Fibroblast of skin of scalp (primary cell): ENCODE data around the gene HMMR.
"Not testable (repeated sequence)": the region's sequence is repeated elsewhere in the genome, so short reads cannot be mapped to it uniquely, and the experiment has no call there.

Source experiments
- DNase-seq: peaks from one replicate; pipeline ENCODE4 v3.0.0-alpha.2; 2013

HMMR gene

GRCh38 chr5:163506726-163507125, 46.3 kb downstream of the HMMR start:
- no peak for DNase-seq

GRCh38 chr5:163508753-163509152, 48.3 kb downstream of the HMMR start:
- no peak for DNase-seq

DNA sequence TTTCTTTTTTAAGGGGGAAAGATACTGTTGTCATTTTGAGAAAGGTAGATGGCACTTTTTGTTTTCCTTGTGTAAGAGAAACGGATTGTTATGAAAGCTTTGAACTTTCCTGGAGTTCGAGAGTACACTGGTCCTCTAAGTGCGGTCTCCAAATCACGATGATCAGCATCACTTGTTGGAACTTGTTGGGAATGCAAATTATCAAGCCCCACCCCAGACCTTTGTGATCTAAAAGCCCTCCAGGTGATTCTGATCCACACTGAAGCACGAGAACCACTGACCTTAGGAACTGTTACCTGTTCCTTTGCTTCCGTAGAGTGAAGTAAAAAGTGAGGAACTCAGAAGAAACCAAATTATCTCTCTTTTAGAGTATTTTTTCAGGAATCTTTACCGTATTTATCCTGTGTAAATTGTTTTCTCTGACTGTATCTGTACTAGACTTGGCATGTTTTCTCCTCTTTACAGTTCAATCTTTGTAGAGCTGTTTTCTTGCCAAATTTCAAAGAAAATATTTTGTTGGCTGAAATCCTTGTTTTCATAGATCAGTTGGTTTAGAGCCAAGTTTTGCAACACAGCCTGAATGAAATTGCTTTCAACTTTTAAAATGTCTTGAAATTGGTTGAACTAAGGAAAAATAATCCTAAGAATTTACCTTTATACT, 49.0 kb downstream of the HMMR start:
- DNase-seq, result peak; percentile 65

DNA sequence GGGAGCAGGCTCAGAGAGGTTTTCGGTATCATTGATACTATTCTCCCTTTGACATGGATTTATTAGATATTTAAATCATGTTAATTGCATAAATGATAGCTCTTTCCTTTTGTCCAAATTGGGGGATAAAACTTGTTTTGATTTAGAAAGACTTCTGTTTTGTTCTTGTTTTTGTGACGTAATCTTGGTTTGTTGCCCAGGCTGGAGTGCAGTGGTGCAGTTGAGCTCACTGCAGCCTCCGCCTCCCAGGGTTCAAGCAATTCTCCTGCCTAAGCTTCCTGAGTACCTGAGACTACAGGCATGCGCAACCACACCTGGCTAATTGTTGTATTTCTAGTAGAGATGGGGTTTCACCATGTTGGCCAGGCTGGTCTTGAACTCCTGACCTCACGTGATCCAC, 52.1 kb downstream of the HMMR start:
- DNase-seq, result no peak

- no peak for DNase-seq
These were observed 64.7 kb downstream of the HMMR start for GRCh38 chr5:163525096-163525495.

- no peak for DNase-seq
These were observed 69.3 kb downstream of the HMMR start for GRCh38 chr5:163529698-163530097.

GRCh38 chr5:163531272-163531671, 70.8 kb downstream of the HMMR start:
- DNase-seq, result no peak

DNA sequence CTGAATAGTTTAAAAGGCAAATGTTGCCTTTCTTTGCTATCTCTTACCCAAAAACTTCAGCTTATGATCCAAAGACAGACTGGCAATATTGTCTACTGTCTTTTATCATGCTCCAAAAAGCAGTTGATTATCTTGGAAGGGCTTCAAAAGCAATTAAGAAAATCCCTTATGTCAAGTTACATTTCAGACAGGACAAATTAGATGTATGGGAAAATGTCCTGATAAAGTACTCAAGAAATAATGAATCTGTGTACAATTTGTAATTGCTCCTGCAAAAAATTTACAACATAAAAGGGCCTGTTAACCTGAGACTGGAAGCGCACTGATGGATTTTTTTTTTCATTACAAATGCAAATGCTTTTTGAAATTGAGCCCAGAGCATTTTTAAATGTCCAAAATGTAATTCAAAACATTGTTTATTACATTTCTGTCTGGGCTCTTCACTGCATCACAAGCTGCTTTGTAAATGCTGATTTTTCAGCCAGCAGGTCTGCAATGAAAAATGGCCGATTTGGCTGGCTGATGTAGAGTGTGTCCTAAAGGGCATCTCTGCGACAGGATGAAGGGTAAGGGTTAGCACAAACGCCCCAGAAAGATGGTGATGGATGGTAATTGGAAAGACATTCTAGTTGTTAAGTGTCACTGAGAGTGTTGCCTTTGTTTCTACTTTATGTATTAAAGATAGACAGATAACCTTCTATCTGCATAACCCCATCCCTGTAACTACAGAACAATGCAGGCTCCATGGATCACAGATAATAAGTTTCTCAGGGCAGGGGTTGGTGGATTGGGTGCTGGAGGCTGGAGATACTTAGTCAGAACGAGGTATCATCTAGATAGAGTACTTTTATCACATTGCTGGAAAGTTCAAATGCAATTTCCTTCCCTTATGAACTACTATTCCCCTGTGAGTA, 72.0 kb downstream of the HMMR start:
- DNase-seq, result no peak

GRCh38 chr5:163533223-163533622, 72.8 kb downstream of the HMMR start:
- DNase-seq, result no peak

- DNase-seq, result no peak
These were observed 74.2 kb downstream of the HMMR start for GRCh38 chr5:163534492-163535094.

GRCh38 chr5:163535290-163535689, 74.9 kb downstream of the HMMR start:
- DNase-seq, result no peak

DNA sequence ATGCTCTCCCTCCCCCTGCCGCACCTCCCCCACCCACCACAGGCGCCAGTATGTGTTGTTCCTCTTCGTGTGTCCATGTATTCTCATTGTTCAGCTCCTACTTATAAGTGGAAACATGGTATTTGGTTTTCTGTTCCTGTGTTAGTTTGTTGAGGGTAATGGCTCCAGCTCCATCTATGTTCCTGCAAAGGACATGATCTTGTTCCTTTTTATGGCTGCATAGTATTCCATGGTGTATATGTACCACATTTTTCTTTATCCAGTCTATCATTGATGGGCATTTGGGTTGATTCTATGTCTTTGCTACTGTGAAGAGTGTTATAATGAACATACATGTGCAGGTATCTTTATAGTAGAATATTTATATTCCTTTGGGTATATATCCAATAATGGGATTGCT, 76.0 kb downstream of the HMMR start:
- not testable (repeated sequence) for DNase-seq

DNA sequence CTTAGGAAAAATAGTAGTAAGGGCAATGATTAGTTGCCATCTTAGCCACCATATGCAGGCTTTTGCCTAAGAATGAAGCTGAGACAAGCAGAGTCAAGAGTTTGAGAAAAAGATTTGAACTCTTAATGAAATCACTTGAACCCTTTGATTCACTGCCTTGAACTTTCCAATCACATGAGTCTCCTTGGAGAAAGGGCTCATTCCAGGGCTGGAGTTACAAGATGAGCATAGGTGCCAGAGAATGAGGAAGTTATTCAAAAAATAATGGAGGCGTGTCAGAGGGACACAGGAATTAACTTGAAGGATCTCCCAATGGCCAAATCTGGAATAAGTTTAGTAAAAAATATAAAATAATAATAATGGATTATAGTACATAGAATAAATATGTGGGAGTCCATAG, 80.3 kb downstream of the HMMR start:
- DNase-seq, result no peak
